SK-N-SH treated with all-trans-retinoic acid at 6 μM for 48 hours (cell line): Measurements from ENCODE around the gene MDFIC2.
A peak's percentile ranks its signal among the peaks of the same experiment; 100 is the strongest.

Source experiments
- ATAC-seq: fragments of 200-7000 bp; cut with Tn5 transposase; 3 replicates; pipeline ENCODE4 v1.9.1; 2020; ENCODE audit warnings: mild to moderate bottlenecking, moderate library complexity
- ARNTL ChIP-seq: fragments of 450-650 bp; formaldehyde crosslinking; IDR thresholded peaks from 2 replicates; pipeline ENCODE4 v1.5.0; 2020; ENCODE audit warnings: low read depth, mild to moderate bottlenecking, moderate library complexity, borderline replicate concordance
- BACH2 ChIP-seq: fragments of 250-450 bp; sonication (Bioruptor Pico); IDR thresholded peaks from 2 replicates; pipeline ENCODE4 v1.9.0; 2021; ENCODE audit warnings: mild to moderate bottlenecking, borderline replicate concordance
- CSDC2 ChIP-seq: fragments of 250-450 bp; sonication (Bioruptor Pico); IDR thresholded peaks from 2 replicates; pipeline ENCODE4 v1.5.0; 2020; ENCODE audit warnings: mild to moderate bottlenecking, moderate library complexity
- ESRRG ChIP-seq: fragments of 250-450 bp; sonication (Bioruptor Pico); IDR thresholded peaks from 2 replicates; pipeline ENCODE4 v1.6.1; 2021; ENCODE audit warnings: mild to moderate bottlenecking
- GLIS3 ChIP-seq: fragments of 250-450 bp; sonication (Bioruptor Pico); IDR thresholded peaks from 2 replicates; pipeline ENCODE4 v1.5.0; 2020; ENCODE audit warnings: mild to moderate bottlenecking, moderate library complexity
- ISL1 ChIP-seq: fragments of 250-450 bp; sonication (Bioruptor Pico); IDR thresholded peaks from 2 replicates; pipeline ENCODE4 v2.1.2; 2022; ENCODE audit warnings: mild to moderate bottlenecking, moderate library complexity
- OSR1 ChIP-seq: fragments of 250-450 bp; sonication (Bioruptor Pico); IDR thresholded peaks from 2 replicates; pipeline ENCODE4 v1.8.0; 2022; ENCODE audit warnings: moderate library complexity, mild to moderate bottlenecking, inconsistent platforms
- RARB ChIP-seq: fragments of 250-450 bp; sonication (Bioruptor Pico); IDR thresholded peaks from 2 replicates; pipeline ENCODE4 v1.8.0; 2021; ENCODE audit warnings: mild to moderate bottlenecking, moderate library complexity
- SNAI2 ChIP-seq: fragments of 250-450 bp; sonication (Bioruptor Pico); IDR thresholded peaks from 2 replicates; pipeline ENCODE4 v1.5.0; 2020; ENCODE audit warnings: mild to moderate bottlenecking, moderate library complexity
- TCF4 ChIP-seq: fragments of 250-450 bp; sonication (Bioruptor Pico); IDR thresholded peaks from 2 replicates; pipeline ENCODE4 v1.8.0; 2021; ENCODE audit warnings: mild to moderate bottlenecking, moderate library complexity, borderline replicate concordance
- TOX ChIP-seq: fragments of 250-450 bp; sonication (Bioruptor Pico); IDR thresholded peaks from 2 replicates; pipeline ENCODE4 v1.8.0; 2021; ENCODE audit warnings: mild to moderate bottlenecking, moderate library complexity, borderline replicate concordance
- ZC3H10 ChIP-seq: fragments of 250-450 bp; sonication (Bioruptor Pico); IDR thresholded peaks from 2 replicates; pipeline ENCODE4 v1.5.1; 2021; ENCODE audit warnings: mild to moderate bottlenecking, moderate library complexity
- ZFP3 ChIP-seq: fragments of 250-450 bp; sonication (Bioruptor Pico); IDR thresholded peaks from 2 replicates; pipeline ENCODE4 v1.5.0; 2020; ENCODE audit warnings: mild to moderate bottlenecking, moderate library complexity
- ZFP30 ChIP-seq: fragments of 450-650 bp; formaldehyde crosslinking; IDR thresholded peaks from 2 replicates; pipeline ENCODE4 v1.5.0; 2022; ENCODE audit warnings: mild to moderate bottlenecking, moderate library complexity
- ZNF565 ChIP-seq: fragments of 450-650 bp; formaldehyde crosslinking; conservative IDR thresholded peaks from 2 replicates; pipeline ENCODE4 v1.5.0; 2020; ENCODE audit warnings: low read depth, mild to moderate bottlenecking, moderate library complexity
- ZNF8 ChIP-seq: fragments of 450-650 bp; formaldehyde crosslinking; IDR thresholded peaks from 2 replicates; pipeline ENCODE4 v1.5.0; 2020; ENCODE audit warnings: mild to moderate bottlenecking, moderate library complexity
- TF ChIP-seq, protein P1 (sequence below): fragments of 250-450 bp; sonication (Bioruptor Pico); IDR thresholded peaks from 2 replicates; pipeline ENCODE4 v1.8.0; 2020; ENCODE audit warnings: mild to moderate bottlenecking, moderate library complexity, borderline replicate concordance
- TF ChIP-seq, protein P2 (sequence below): fragments of 250-450 bp; sonication (Bioruptor Pico); IDR thresholded peaks from 2 replicates; pipeline ENCODE4 v1.5.0; 2020; ENCODE audit warnings: mild to moderate bottlenecking, moderate library complexity
- TF ChIP-seq, protein P3 (sequence below): fragments of 250-450 bp; sonication (Bioruptor Pico); IDR thresholded peaks from 2 replicates; pipeline ENCODE4 v1.5.1; 2021; ENCODE audit warnings: mild to moderate bottlenecking, moderate library complexity
- TF ChIP-seq, protein P4 (sequence below): fragments of 250-450 bp; sonication (Bioruptor Pico); IDR thresholded peaks from 2 replicates; pipeline ENCODE4 v1.8.0; 2021; ENCODE audit warnings: low read depth, mild to moderate bottlenecking, moderate library complexity, borderline replicate concordance
- TF ChIP-seq, protein P5 (sequence below): fragments of 250-450 bp; sonication (Bioruptor Pico); IDR thresholded peaks from 2 replicates; pipeline ENCODE4 v1.5.1; 2020; ENCODE audit warnings: low read depth, mild to moderate bottlenecking, moderate library complexity

The MDFIC2 gene

DNA sequence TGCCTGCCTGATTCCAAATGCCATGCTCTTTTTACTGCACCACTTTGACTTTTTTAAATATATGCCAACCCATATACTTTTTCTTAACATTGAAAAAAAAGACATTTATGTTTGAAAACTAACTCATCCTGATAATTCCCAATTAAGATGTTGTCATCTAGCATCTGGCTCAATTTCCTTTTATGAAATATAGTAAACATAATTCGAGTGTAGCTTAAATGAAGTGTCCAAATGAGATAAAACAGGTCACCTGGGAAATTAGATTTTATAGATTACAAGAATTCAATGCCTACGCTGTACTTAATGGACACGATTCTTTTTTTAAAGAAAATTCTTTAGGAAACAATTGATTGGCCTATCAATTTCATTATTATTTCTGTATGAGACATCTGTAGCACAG, 2.8 kb downstream of the MDFIC2 start:
- TF ChIP-seq, protein P1, sequence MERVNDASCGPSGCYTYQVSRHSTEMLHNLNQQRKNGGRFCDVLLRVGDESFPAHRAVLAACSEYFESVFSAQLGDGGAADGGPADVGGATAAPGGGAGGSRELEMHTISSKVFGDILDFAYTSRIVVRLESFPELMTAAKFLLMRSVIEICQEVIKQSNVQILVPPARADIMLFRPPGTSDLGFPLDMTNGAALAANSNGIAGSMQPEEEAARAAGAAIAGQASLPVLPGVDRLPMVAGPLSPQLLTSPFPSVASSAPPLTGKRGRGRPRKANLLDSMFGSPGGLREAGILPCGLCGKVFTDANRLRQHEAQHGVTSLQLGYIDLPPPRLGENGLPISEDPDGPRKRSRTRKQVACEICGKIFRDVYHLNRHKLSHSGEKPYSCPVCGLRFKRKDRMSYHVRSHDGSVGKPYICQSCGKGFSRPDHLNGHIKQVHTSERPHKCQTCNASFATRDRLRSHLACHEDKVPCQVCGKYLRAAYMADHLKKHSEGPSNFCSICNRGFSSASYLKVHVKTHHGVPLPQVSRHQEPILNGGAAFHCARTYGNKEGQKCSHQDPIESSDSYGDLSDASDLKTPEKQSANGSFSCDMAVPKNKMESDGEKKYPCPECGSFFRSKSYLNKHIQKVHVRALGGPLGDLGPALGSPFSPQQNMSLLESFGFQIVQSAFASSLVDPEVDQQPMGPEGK (CRISPR knock-in tag), result no peak
- TF ChIP-seq ZC3H10 (CRISPR knock-in tag) (no peak), TOX (CRISPR knock-in tag) (no peak), ISL1 (peak; percentile 78), CSDC2 (CRISPR knock-in tag) (no peak), OSR1 (CRISPR knock-in tag) (no peak), RARB (CRISPR knock-in tag) (no peak), SNAI2 (CRISPR knock-in tag) (no peak), ZFP30 (no peak), TCF4 (peak; percentile 88)
- TF ChIP-seq, protein P2, sequence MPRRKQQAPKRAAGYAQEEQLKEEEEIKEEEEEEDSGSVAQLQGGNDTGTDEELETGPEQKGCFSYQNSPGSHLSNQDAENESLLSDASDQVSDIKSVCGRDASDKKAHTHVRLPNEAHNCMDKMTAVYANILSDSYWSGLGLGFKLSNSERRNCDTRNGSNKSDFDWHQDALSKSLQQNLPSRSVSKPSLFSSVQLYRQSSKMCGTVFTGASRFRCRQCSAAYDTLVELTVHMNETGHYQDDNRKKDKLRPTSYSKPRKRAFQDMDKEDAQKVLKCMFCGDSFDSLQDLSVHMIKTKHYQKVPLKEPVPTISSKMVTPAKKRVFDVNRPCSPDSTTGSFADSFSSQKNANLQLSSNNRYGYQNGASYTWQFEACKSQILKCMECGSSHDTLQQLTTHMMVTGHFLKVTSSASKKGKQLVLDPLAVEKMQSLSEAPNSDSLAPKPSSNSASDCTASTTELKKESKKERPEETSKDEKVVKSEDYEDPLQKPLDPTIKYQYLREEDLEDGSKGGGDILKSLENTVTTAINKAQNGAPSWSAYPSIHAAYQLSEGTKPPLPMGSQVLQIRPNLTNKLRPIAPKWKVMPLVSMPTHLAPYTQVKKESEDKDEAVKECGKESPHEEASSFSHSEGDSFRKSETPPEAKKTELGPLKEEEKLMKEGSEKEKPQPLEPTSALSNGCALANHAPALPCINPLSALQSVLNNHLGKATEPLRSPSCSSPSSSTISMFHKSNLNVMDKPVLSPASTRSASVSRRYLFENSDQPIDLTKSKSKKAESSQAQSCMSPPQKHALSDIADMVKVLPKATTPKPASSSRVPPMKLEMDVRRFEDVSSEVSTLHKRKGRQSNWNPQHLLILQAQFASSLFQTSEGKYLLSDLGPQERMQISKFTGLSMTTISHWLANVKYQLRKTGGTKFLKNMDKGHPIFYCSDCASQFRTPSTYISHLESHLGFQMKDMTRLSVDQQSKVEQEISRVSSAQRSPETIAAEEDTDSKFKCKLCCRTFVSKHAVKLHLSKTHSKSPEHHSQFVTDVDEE, result no peak
- no peak for ATAC-seq

DNA sequence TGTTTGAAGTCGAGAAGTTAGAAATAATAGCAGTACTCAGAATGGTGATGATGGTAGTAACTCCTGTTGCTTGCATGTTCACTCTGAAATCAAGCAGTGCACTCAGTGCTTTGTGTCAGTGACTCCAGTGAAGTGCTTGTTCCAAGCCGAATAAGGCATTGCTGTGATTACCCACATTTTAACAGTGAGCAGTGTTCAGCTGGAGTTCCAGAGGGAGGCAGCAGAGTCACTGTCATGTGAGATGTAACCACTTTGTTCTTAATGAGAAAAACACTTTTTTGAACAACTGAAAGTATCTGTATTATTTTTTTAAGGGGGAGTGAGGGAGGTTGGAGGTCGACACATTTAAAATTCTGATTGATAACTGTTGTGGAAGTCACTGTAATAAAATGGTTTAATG, 3.7 kb downstream of the MDFIC2 start:
- TF ChIP-seq, protein P3, sequence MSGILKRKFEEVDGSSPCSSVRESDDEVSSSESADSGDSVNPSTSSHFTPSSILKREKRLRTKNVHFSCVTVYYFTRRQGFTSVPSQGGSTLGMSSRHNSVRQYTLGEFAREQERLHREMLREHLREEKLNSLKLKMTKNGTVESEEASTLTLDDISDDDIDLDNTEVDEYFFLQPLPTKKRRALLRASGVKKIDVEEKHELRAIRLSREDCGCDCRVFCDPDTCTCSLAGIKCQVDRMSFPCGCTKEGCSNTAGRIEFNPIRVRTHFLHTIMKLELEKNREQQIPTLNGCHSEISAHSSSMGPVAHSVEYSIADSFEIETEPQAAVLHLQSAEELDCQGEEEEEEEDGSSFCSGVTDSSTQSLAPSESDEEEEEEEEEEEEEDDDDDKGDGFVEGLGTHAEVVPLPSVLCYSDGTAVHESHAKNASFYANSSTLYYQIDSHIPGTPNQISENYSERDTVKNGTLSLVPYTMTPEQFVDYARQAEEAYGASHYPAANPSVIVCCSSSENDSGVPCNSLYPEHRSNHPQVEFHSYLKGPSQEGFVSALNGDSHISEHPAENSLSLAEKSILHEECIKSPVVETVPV (CRISPR knock-in tag), result no peak
- TF ChIP-seq ZFP30, result no peak
- TF ChIP-seq ZC3H10 (CRISPR knock-in tag), result no peak
- TF ChIP-seq, protein P4, sequence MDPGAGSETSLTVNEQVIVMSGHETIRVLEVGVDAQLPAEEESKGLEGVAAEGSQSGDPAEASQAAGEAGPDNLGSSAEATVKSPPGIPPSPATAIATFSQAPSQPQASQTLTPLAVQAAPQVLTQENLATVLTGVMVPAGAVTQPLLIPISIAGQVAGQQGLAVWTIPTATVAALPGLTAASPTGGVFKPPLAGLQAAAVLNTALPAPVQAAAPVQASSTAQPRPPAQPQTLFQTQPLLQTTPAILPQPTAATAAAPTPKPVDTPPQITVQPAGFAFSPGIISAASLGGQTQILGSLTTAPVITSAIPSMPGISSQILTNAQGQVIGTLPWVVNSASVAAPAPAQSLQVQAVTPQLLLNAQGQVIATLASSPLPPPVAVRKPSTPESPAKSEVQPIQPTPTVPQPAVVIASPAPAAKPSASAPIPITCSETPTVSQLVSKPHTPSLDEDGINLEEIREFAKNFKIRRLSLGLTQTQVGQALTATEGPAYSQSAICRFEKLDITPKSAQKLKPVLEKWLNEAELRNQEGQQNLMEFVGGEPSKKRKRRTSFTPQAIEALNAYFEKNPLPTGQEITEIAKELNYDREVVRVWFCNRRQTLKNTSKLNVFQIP (CRISPR knock-in tag), result no peak
- TF ChIP-seq ESRRG, result no peak
- no peak for TF ChIP-seq TCF4
- TF ChIP-seq ZFP3, result no peak
- no peak for TF ChIP-seq RARB (CRISPR knock-in tag)
- TF ChIP-seq ZNF565 (CRISPR knock-in tag), result no peak
- no peak for TF ChIP-seq CSDC2 (CRISPR knock-in tag)
- TF ChIP-seq BACH2 (CRISPR knock-in tag), result no peak
- TF ChIP-seq TOX (CRISPR knock-in tag), result no peak
- TF ChIP-seq ZNF8, result no peak
- TF ChIP-seq, protein P5, sequence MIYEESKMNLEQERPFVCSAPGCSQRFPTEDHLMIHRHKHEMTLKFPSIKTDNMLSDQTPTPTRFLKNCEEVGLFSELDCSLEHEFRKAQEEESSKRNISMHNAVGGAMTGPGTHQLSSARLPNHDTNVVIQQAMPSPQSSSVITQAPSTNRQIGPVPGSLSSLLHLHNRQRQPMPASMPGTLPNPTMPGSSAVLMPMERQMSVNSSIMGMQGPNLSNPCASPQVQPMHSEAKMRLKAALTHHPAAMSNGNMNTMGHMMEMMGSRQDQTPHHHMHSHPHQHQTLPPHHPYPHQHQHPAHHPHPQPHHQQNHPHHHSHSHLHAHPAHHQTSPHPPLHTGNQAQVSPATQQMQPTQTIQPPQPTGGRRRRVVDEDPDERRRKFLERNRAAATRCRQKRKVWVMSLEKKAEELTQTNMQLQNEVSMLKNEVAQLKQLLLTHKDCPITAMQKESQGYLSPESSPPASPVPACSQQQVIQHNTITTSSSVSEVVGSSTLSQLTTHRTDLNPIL (CRISPR knock-in tag), result no peak
- no peak for TF ChIP-seq ARNTL (CRISPR knock-in tag)
- TF ChIP-seq SNAI2 (CRISPR knock-in tag), result no peak
- no peak for TF ChIP-seq GLIS3 (CRISPR knock-in tag)
- peak; percentile 59; the same call in 1 of the 3 replicates for ATAC-seq

DNA sequence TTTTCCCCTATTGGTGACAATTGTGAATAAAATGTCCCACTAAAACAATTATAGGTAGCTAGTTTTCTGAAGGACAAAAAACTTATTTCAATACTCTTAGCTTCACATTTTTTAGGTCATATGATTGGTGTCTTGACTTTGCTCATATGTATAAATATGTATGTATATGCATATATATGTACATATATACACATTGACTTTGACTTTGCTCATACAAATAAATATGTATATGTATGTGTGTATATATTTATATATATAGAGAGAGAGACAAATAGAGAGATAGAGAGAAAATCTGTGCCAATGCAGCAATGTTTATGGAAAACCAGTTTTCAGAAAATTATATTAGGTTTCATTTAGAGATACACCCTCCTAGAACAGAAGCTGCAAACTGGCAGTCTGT, 5.7 kb downstream of the MDFIC2 start:
- ATAC-seq, result no peak
- TF ChIP-seq ZFP30 (no peak), ZC3H10 (CRISPR knock-in tag) (no peak), ARNTL (CRISPR knock-in tag) (no peak), TCF4 (no peak), ISL1 (no peak), GLIS3 (CRISPR knock-in tag) (no peak), BACH2 (CRISPR knock-in tag) (no peak), ESRRG (no peak), CSDC2 (CRISPR knock-in tag) (no peak), ZFP3 (no peak)
- TF ChIP-seq, protein P3 (CRISPR knock-in tag), result no peak
- TF ChIP-seq, protein P2, result no peak
